Hepatic stellate cell (primary cell): ENCODE measurements around the gene INPP4A.

ENCODE experiments used
- DNase-seq: peaks from one replicate; pipeline ENCODE4 v3.0.0; 2011; ENCODE audit warnings: low spot score

Gene INPP4A

DNA sequence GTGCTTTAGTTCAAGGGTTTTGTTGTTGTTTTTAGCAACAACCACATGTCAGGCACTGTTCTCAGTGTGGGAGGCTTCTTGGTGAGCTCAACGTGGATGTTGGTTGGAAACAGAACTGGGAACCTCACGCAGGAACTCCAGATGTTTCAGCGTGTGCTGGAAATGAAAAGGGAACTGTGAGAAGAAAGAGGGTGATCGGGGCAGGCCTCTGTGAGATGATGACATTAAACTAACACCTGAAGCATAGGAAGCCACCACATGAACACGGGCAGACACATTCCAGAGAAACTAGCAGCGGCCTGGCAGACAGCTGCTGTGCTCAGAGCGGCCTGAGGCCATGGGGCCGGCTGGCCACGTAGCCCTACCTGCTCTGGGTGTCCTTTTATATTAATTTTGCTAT is 97.2 kb downstream of the INPP4A start:
- no peak for DNase-seq

DNA sequence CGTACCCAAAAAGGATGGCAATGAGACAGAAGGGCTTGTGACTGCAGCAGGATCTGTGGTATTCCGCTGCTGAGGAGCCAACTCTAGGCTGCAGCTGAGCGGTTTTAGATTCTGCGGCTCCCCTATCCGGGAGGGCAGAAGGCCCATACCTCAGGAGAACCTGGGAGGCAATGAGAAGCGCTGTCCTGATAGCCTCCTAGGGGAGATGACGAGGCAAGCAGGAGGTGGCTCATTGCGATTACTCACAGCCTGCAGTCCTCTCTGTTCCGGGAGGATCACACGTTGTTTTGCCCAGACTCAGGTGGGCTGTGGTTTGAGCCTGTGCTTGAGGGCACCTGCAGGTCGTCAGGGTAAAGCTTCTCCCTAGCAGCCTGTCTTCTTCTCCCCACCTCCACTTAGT is 98.6 kb downstream of the INPP4A start:
- DNase-seq, result no peak

DNA sequence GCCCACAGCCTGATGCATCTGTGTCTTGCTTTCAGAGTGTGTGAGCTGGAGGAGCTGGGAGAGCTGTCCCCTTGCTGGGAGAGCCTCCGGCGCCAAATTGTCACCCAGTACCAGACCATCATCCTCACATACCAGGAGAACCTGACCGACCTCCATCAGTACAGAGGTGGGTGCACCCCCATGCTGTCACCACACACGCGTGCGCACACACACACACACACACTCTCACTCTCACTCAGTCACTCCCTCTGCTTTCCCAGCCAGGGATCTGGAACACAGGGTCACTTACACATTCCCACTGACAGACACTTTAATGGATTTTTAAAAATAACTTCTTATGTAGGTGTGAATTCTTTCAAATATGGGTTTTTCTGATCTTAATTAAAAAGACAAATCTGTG is 99.2 kb downstream of the INPP4A start:
- no peak for DNase-seq

DNA sequence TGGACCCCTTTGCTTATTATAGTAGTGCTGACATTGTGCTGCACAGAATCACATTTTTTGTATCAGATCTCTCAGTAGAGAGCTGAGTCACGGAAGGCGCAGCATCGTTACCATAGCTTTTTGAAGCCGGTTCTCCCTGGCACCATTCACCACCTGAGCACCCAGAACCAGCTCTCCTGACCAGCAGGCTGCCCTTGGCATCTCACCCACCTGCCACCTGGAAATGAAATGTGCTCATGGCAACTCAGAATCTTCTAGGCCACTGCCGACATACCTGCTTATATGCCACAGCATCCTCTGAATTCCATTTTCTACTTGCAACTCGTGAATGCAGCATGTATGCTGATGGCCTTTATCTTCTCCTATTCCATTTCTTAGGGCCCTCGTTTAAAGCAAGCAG is 100.9 kb downstream of the INPP4A start:
- no peak for DNase-seq

DNA sequence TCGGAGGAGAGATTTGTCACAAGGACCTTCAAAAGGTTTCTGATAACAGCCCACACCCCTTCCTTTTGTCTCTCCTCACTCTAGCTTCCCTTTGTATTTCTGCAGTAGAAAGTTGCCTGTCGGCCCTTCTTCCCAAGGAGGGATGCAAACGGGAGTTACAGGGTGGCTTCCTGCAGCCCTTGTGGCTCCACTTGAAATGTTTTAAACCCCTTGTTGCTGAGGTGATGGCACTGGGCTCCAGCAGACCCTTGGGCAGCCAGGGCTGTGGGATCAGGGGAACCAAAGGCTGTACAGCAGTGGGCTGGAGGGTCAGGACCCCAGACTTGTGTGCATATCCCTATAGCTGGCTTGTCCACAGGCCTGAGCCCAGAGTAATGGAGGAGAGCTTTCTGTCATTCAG is 101.5 kb downstream of the INPP4A start:
- DNase-seq, result no peak

DNA sequence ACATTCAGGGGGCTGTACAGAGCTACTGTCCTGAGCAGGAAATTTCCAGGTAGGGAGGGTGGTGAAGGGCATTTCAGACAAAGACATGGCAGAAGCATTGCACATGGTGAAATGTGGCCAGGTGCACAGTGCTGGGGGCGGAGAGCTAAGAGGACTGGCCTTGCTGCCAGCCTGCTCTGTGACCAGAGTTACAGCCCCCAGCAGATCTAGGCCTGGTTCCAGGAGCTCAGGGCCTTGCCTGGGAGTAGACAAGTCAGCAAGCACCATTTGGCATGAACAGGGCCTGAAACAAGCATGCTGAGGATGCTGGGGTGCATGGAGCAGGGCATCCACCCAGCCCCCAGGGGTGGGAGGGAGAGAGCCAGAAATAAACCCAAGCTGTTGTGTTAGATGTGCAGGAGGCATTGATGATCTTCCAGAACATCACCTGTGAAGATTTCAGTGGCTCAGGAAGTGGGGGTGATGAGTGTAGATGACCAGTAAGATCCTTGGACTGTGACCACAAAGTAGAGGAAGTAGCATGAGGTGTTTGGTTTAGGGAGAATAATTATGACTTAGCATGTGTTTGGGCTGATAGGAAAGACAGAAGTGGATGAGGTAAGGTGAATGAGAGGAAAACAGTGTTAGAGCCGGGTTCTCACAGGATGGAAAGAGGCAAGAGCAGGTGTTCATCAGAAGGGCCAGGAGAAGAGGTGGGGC is 102.6 kb downstream of the INPP4A start:
- DNase-seq, result no peak

DNA sequence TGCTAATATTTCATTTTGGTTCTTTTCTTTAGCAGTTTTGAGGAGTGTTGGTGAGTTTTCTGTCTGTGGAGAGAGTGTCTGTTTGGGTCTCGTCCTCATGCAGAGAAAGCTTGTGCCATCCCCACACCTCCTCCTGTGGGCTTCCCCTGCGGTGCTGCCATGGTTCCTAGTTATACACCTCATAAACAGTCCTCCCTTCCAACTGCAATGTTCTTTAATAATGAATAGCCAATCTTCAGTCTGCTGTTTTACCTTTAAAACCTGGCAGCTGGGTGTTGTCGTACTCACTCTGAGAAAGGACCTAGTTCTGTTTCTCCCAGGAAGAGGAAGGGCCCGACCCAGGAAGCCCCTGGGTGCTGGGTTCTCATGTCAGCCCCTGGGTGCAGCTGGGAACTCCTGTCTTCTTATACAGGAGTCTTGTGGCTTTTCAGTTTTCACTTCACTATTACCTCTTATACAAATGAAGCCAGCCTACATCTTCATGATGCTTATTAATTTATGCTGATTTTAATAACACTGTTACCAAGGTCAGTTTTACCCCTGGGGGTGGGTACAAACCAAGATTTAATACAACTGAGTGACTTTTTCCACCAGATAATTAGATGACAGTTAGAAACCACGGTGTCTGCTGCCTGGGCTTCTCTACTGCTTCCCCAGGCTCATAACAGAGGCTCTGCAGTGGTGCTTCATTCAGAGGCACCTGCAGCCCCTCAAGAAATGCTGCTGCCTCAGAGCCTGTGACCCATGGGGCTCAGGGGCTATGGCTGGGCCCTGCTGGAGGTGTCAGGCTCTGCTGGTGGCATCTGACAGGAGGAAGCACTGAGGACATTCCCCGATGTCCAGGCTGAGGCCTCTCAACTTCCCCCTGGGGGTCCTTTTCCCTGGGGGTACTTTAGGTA is 104.5 kb downstream of the INPP4A start:
- DNase-seq, result no peak

DNA sequence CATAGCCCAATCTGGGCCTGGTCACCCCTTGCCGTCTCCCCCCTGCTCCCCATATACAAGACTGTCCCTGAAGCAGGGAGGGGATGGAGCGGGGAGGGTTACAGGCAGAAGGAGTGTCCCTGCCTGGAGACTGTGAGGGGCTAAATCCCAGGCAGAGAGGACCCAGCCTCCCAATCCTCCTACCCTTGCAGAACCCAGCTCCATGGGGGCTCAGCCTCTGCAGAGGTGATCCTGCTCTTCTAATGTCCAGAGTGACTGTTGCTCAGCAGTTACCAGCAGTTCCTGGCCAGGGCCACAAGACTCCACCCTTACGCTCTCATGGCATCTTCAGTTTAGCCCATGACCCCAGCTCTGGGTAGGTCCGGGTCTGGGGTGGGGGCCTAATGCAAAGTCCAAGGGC is 105.5 kb downstream of the INPP4A start:
- DNase-seq, result no peak

DNA sequence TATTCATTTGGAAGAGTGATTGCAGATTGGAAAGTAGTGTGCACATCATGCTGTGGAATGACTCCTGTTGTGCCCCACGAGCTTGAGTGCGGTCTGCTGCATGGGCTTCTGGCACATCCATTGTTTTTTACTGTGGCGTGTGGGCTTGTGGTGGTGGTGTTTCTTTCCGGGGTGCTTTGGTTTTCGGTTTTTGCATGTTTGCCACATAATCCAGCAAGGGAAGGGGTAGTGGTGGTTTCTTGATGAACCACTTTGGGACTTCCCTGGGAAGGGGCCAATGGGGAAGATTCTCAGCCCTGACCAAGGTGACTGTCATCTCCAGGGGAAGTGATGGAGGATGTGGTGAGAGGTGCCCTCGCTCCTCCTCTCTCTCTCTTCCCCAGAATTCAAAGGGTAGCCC is 106.7 kb downstream of the INPP4A start:
- DNase-seq, result no peak

DNA sequence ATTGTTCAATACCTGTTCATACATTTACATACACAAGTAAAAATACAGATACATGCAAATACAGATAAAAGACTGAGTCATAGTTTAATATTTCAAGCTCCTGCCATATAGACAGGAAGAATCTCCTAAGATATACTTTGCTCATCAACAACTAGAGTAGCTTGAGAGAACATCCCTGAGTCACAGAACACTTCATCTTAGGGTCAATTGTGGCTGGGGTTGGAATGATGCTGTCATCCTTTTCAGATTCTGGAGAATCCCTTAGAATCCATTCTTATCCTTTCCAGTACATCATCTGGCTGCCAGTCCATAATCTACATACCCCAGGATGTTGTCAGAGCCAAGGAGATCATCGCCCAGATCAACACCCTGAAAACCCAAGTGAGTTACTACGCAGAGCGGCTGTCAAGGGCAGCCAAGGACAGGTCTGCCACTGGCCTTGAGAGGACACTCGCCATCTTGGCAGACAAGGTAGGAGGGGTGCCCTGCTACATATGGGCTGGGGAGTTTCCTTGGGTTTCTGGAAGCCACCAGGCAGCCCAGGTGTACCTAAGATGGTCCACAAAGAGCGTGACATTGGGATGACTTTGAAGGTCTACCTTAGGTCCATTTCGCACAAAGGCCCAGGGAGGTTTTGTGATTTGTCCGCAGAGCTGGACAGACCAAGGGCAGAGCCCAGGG is 108.0 kb downstream of the INPP4A start:
- DNase-seq, result peak; percentile 74

DNA sequence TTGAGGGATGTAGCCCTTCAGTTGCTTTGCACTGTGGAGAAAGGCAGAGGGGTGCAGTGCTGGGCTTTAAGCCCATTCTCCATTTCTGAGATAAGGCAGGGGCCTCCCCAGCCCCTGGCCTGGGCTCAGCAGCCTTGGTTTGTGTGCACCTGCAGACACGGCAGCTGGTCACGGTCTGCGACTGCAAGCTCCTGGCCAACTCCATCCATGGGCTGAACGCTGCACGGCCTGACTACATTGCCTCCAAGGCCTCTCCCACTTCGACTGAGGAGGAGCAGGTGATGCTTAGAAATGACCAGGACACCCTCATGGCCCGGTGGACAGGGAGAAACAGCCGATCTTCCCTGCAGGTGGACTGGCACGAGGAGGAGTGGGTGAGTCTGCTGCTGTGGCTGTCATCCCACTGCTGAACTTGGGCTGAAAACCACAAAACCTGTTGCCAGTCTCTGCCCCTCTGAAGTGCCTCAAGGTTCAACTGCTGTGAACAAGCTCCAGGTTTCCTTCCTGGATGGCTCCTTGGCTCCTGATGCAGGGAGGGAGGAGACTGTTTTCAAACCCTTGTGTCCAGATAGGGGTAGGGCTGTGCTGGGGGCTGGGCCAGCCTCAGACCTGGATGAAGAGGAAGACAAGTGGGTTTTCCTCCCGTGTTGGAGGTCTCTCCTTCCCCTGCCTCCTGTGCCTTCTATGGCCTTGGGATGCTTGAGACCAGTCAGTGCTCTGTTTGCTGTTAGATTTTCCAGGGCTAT is 109.6 kb downstream of the INPP4A start:
- DNase-seq, result no peak

DNA sequence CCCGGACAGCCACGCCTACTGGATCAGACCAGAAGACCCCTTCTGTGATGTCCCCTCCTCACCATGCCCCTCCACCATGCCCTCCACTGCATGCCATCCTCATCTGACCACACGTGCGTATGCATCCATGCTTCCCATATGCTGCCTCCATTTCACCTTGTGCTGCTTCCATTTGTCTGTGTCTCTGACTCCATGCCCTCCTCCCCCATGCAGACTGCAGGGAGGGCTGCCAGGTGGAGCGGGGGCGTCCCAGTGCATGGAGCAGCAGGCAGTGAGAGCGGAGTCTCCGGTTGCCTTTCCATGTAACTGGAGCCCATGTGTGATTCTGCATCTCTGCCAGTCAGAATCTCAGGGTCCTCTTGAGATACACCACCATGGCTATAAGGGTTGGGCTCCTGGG is 111.0 kb downstream of the INPP4A start:
- DNase-seq, result no peak

DNA sequence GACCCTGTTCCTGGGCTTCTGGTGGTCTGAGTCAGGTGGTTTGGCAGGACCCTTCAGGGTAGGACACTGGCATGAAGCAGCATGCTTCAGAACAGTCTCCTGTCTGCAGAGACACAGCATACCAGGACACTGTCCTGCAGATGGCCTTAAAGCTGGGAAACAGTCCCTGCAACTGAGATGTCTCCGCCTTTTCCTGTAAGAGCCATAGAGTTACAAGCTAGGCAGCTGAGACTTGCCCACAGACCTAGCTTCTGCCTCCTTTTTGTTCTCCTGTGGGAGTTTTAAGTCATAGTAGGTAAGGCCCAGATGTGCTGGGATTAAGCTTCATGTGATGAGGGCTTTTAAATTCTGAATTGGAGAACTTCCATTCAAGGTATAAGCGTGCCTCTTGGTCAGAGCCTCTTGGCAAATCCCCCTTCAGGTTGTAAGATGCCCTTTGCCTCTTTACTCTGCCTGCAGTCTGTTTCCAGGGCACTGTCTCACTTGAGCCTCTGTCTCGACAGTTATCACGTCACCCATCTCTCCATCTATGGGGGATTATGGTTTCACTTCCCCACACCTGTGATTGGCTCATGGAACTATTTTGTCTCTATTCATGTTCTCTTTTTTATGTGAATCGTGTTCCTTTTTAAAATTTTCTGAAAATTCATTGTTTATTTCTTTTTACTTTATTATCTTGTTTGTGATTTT is 111.8 kb downstream of the INPP4A start:
- DNase-seq, result no peak

DNA sequence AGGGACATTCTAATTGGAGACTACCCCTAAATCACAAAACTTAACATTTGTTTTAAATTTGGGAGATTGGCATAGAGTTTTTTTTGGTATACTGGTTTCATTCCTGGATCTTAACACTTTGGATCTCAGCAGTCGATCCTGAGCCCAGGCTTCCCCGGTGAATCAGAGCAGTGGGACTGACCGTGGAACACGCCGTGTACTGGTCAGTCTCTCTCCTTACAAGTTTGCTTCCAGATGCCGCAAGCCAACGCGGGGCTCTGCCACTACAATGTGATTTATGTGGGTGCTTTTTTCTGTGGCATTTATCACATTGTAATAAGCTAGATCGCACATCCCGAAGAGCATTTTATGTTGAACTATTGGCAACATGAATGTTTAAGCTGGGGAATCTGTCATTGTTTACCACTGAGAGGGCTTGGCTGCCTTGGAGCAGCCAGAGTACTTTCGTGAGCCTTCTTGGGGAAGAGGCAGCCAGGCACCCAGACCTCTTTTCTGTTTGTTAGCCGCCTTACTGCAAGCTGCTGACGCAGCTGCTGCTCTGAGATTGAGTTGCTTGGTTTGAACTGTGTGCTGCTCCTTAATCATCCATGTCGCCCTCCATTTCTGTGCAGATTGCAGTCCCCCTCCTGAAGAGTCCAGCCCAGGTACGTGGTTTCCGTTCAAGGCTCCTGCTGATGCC is 114.3 kb downstream of the INPP4A start:
- no peak for DNase-seq

DNA sequence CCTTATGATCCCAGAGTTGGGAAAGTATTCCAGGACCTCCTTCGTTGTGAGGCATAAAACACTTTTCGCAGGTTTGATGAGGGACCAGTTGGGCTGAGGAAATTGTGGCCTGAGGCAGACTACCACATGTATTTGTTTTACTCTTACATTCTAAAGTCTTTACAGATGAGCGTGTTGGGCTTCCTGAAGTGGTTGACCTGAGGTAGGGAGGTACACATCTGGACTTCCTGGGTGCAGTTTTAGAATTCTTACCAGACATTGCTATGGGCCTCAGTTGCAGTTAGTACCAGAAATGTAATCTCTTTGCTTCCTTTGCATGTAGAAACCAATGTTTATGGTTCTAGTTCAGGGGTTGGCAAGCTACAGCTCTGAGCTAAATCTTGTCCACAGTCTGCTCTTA is 114.9 kb downstream of the INPP4A start:
- DNase-seq, result no peak

DNA sequence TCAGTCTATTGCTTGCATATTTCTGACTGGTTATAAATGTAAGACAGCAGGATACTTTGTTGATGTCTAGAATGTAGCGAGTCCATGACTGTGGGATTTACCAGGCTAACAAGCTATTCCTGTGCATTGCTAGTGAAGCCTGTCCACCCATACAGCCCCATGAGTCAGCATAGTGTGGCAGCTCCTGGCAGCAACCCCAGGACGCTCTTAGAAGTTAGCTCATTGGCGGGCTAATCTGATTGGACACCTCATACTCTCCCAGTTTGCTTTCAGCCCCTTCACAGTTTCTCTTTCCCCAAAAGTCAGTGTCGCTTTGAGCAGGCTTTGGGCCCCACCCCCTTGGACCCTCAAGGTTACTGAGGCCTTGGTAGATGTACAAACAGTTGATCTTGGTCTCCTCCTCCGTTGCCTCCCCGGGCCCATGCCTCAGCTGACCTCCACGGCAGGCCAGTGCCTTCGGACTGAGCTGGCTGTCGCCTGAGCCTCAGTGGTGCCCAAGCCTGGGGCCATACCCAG is 115.7 kb downstream of the INPP4A start:
- DNase-seq, result peak; percentile 96

DNA sequence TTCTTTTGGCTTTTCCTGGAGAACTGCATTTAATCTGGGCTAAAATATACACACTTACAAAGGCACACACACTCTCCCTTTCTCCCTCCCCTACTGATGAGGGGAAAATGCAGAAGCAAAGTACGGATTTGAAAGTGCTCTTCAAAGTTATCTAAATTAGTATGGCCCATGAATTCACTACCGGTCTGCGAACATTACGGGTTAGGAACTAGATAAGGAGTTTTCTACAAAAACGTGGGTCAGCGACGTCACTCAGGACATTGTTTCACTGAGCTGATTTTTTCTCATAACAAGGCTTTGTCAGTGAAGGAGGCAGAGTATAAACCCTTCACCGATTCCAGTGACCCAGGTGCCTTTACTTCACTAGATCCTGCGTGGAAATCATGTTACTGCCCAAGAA is 116.4 kb downstream of the INPP4A start:
- no peak for DNase-seq

DNA sequence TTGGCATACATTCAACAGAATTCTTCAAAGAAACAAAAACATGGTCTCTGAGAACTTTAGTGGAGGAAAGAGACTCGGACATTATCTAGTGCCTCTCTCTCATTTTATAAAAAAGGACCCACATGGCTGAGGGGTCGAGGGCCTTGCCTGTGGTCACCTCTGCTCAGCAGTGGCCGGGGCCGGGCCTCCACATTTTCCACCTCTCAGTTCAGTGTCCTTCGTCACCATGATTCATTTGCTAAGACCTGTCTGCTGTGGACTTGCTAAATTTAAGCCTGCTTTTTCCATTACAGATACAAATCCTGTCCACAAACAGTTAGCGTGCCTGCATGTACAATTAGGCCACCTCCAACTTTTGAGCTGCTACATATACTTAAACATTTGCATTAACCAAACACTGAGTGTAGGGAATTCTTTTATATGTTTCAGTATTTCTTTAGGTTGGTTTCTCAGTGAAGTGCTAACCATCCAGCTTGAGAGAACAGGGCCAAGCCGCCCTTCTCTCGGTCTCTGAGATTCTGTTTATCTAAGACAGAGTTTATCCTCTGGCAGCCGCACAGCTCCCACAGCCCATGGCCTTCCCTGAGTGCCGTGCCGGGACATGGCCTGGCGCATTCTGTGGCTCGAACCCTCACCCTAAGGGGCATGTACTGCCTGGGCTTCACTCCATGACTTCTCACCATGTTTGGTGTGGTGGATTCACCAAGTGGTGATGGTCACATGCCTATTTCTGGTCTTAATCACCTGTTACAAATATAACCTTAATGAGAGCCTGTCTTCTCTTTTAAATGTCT is 117.4 kb downstream of the INPP4A start:
- DNase-seq, result peak; percentile 58

DNA sequence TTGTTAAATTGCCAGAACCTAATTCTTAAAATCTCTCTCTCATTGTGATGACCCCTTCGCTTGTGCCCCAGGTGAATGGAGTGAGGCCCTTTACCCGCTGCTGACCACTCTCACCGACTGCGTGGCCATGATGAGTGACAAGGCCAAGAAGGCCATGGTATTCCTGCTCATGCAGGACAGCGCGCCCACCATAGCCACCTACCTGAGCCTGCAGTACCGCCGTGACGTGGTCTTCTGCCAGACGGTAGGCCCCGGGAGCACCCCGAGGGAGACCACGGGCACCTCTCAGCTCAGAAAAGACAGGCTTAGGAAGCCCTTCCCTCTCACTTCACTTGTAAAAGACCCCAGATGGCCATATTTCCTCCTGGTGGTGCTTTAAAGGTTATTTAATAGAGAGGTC is 118.7 kb downstream of the INPP4A start:
- DNase-seq, result no peak

DNA sequence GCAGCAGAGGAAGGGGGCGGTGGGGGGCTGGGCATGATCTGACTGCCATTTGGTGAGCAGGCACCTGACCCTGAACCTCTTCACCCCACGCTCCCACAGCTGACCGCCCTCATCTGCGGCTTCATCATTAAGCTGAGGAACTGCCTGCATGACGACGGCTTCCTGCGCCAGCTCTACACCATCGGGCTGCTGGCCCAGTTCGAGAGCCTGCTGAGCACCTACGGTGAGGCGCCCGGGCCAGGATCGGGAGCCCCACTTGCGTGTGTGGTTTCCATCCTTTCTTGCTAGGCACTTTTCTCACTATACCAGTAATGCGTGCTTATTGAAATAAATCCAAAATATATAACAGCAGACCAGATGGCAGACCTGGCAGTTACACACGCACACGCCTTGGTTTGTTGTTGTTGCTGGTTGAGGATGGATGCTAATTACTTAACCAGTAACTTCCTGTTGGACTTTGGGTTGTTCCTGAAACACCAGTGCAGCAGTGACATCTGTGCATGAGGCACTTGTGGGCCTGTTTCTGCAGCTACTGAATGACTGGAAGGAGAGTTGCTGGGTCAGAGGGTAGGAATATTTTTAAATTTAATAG is 120.0 kb downstream of the INPP4A start:
- no peak for DNase-seq
